ENCODE results near the gene WDR3. TPM values are rescaled to one million over a fixed set of nuclear protein-coding genes. Genes with fewer than 3 reads are reported as not detected.

Gene WDR3
- total RNA-seq, 1 experiment from 2014 or later: 30.7 TPM

GRCh38 chr1:117928881-117929342 lies 627 bp upstream of the WDR3 start:
- ChIA-PET POLR2A (no interaction called here), CTCF (no interaction called here)
- no peaks in the 10 kb centered on the region for H3K9me3 ChIP-seq (ENCODE audit: control insufficient read depth, insufficient read depth, low read depth, low read length)
- ATAC-seq: peak; percentile 86
- no peak for DNase-seq (ENCODE audit: low read depth, low spot score)
- TF ChIP-seq POLR2AphosphoS5 (IDR thresholded peaks at IDR 0.05; ENCODE audit: low read depth, low read length): no peak
- no peak for TF ChIP-seq SIN3A (IDR thresholded peaks at IDR 0.05; ENCODE audit: borderline replicate concordance, insufficient read depth, low read depth, low read length)
- TF ChIP-seq TCF7L2 (IDR thresholded peaks at IDR 0.05; ENCODE audit: low read depth, low read length): no peak
- TF ChIP-seq REST (IDR thresholded peaks at IDR 0.05; ENCODE audit: insufficient read depth in 1 of 2, low read depth in 2 of 2, low read length in 1 of 2): no peak
- TF ChIP-seq CTCF (IDR thresholded peaks at IDR 0.05): no peak; the same call in 1 of the 2 replicates
- H3K36me3 ChIP-seq (ENCODE audit: control insufficient read depth, insufficient read depth, low read length): peaks cover 13% of the 10 kb centered on the region
- intact Hi-C loops (cut with micrococcal nuclease; ENCODE audit: unreplicated experiment) (no loop called here), in situ Hi-C loops (cut with HindIII; ENCODE audit: low pct_unique_long_range_greater_than_20kb, low sequenced_read_pairs) (no loop called here)
- H3K27ac ChIP-seq (ENCODE audit: low read length): peak overlapping the region; percentile 76
- BruUV-seq (replicated peaks): no TSS peak
- peaks cover 10% of the 10 kb centered on the region; the same call in 1 of the 2 replicates for H3K4me1 ChIP-seq (ENCODE audit: control insufficient read depth, insufficient read depth, low read length)
- peak overlapping the region; percentile 86 to 98 for H3K4me3 ChIP-seq (ENCODE audit: low read depth in 2 of 2, low read length in 2 of 2)
- no peaks in the 10 kb centered on the region for H3K27me3 ChIP-seq (ENCODE audit: control insufficient read depth, insufficient read depth, low read length)

- POLR2A ChIA-PET: no interaction called here
- Histone ChIP-seq H3K9me3 (ENCODE audit: control insufficient read depth, insufficient read depth, low read depth, low read length) (no peaks in the 10 kb centered on the region), H3K36me3 (ENCODE audit: control insufficient read depth, insufficient read depth, low read length) (peaks cover 23% of the 10 kb centered on the region), H3K27ac (ENCODE audit: low read length) (peak overlapping the region; percentile 86), H3K27me3 (ENCODE audit: control insufficient read depth, insufficient read depth, low read length) (no peaks in the 10 kb centered on the region), H3K4me1 (ENCODE audit: control insufficient read depth, insufficient read depth, low read length) (peaks cover 10% of the 10 kb centered on the region; the same call in 1 of the 2 replicates), H3K4me3 (ENCODE audit: low read depth in 2 of 2, low read length in 2 of 2) (peak overlapping the region; percentile 86 to 98)
- DNase-seq (ENCODE audit: low read depth, low spot score) (no peak), ATAC-seq (no peak)
- intact Hi-C loops (cut with micrococcal nuclease; ENCODE audit: unreplicated experiment) (no loop called here), in situ Hi-C loops (cut with HindIII; ENCODE audit: low pct_unique_long_range_greater_than_20kb, low sequenced_read_pairs) (no loop called here)
- BruUV-seq (replicated peaks): no TSS peak
- no peak for TF ChIP-seq CTCF (IDR thresholded peaks at IDR 0.05)
- no peak for TF ChIP-seq REST (IDR thresholded peaks at IDR 0.05; ENCODE audit: insufficient read depth in 1 of 2, low read depth in 2 of 2, low read length in 1 of 2)
- no peak for TF ChIP-seq TCF7L2 (IDR thresholded peaks at IDR 0.05; ENCODE audit: low read depth, low read length)
- TF ChIP-seq SIN3A (IDR thresholded peaks at IDR 0.05; ENCODE audit: borderline replicate concordance, insufficient read depth, low read depth, low read length): no peak
- TF ChIP-seq POLR2AphosphoS5 (IDR thresholded peaks at IDR 0.05; ENCODE audit: low read depth, low read length): no peak
- CTCF ChIA-PET: no interaction called here
These were observed 571 bp downstream of the WDR3 start for GRCh38 chr1:117930173-117930447.

Measured in Panc1 (cell line).